Large intestine (tissue), 3 donors: ENCODE results near the gene DDR1. TPM values are rescaled to one million over a fixed set of nuclear protein-coding genes. Genes with fewer than 3 reads are reported as not detected.
"Not testable (repeated sequence)": the region's sequence is repeated elsewhere in the genome, so short reads cannot be mapped to it uniquely, and the experiment has no call there.

Experiments used
- DNase-seq, 2 donors: peaks; one replicate each; pipeline versions ENCODE4 v3.0.0 to v3.0.0-alpha.2; 2013
- H3K27ac ChIP-seq: one replicate; pipeline ENCODE4 v1.5.1; 2013; ENCODE audit warnings: low read length
- H3K27me3 ChIP-seq: 2 replicates; pipeline ENCODE4 v1.6.1; 2013; ENCODE audit warnings: low read length; ENCODE audit not compliant: control insufficient read depth, insufficient read depth
- H3K36me3 ChIP-seq: 2 replicates; pipeline ENCODE4 v1.6.1; 2013; ENCODE audit warnings: low read length; ENCODE audit not compliant: control insufficient read depth, insufficient read depth
- H3K4me1 ChIP-seq: one replicate; pipeline ENCODE4 v1.6.1; 2013; ENCODE audit warnings: low read length; ENCODE audit not compliant: control insufficient read depth, insufficient read depth
- H3K4me3 ChIP-seq: one replicate; pipeline ENCODE4 v1.5.1; 2013; ENCODE audit warnings: low read length
- H3K9me3 ChIP-seq: one replicate; pipeline ENCODE4 v1.6.1; 2013; ENCODE audit warnings: mild to moderate bottlenecking, low read depth, low read length, moderate library complexity; ENCODE audit not compliant: control insufficient read depth
- WGBS: methylation state at CpG from one replicate; pipeline ENCODE4 v1.1.5; 2013; ENCODE audit warnings: low lambda C conversion rate; ENCODE audit not compliant: insufficient coverage; 5-methylcytosine and 5-hydroxymethylcytosine counted together
- polyA plus RNA-seq: library from polyadenylated mRNA; unstranded; fragments of 120-200 nt; gene quantifications from one replicate; pipeline ENCODE4 v1.2.1, GENCODE V29; 2013

The DDR1 gene
- polyA plus RNA-seq, 1 donor, result 150 TPM

- no peak for DNase-seq
- Histone ChIP-seq H3K27ac (no peak overlapping the region), H3K9me3 (no peaks in the 10 kb centered on the region), H3K4me1 (peaks cover 19% of the 10 kb centered on the region), H3K27me3 (no peaks in the 10 kb centered on the region), H3K36me3 (peaks cover 59% of the 10 kb centered on the region), H3K4me3 (no peak overlapping the region)
- no CpG with 5 or more reads among the region's 8 CpGs for WGBS
Measured at GRCh38 chr6:30917487-30917886, 33.2 kb downstream of the DDR1 start.

GRCh38 chr6:30918670-30919069 lies 34.4 kb downstream of the DDR1 start:
- DNase-seq, result no peak
- H3K4me1 ChIP-seq, result peaks cover 16% of the 10 kb centered on the region
- WGBS, result no CpG with 5 or more reads among the region's 8 CpGs
- H3K36me3 ChIP-seq, result peaks cover 67% of the 10 kb centered on the region
- no peaks in the 10 kb centered on the region for H3K9me3 ChIP-seq
- H3K27me3 ChIP-seq, result no peaks in the 10 kb centered on the region
- H3K27ac ChIP-seq, result no peak overlapping the region
- no peak overlapping the region for H3K4me3 ChIP-seq

GRCh38 chr6:30922447-30922852 lies 38.1 kb downstream of the DDR1 start:
- H3K4me1 ChIP-seq, result no peaks in the 10 kb centered on the region
- H3K36me3 ChIP-seq, result peaks cover 81% of the 10 kb centered on the region
- H3K4me3 ChIP-seq, result no peak overlapping the region
- whole genome bisulfite sequencing, result no CpG with 5 or more reads among the region's 7 CpGs
- H3K9me3 ChIP-seq, result no peaks in the 10 kb centered on the region
- H3K27me3 ChIP-seq, result no peaks in the 10 kb centered on the region
- H3K27ac ChIP-seq, result no peak overlapping the region
- DNase-seq, result no peak

- WGBS, result no CpG with 5 or more reads among the region's 9 CpGs
- not testable (repeated sequence) for H3K4me3 ChIP-seq, H3K4me1 ChIP-seq, H3K27me3 ChIP-seq, H3K9me3 ChIP-seq, H3K27ac ChIP-seq, DNase-seq
- peaks cover 68% of the 10 kb centered on the region for H3K36me3 ChIP-seq
Measured at GRCh38 chr6:30924040-30924627, 39.8 kb downstream of the DDR1 start.

GRCh38 chr6:30926644-30927043 lies 42.3 kb downstream of the DDR1 start:
- Histone ChIP-seq H3K4me3 (no peak overlapping the region), H3K27ac (no peak overlapping the region), H3K27me3 (no peaks in the 10 kb centered on the region), H3K36me3 (peaks cover 45% of the 10 kb centered on the region), H3K4me1 (peaks cover 5% of the 10 kb centered on the region), H3K9me3 (peaks cover 2% of the 10 kb centered on the region)
- no peak for DNase-seq
- WGBS, result 100% methylated on average over 1 of the region's 4 CpGs

- DNase-seq, H3K9me3 ChIP-seq, H3K4me3 ChIP-seq, H3K4me1 ChIP-seq, H3K27ac ChIP-seq, H3K27me3 ChIP-seq: not testable (repeated sequence)
- WGBS, result no CpG with 5 or more reads among the region's 3 CpGs
- peaks cover 40% of the 10 kb centered on the region for H3K36me3 ChIP-seq
Measured at GRCh38 chr6:30927080-30927479, 42.8 kb downstream of the DDR1 start.

- WGBS, result no CpG with 5 or more reads among the region's 3 CpGs
- H3K9me3 ChIP-seq, result peaks cover 2% of the 10 kb centered on the region
- peaks cover 24% of the 10 kb centered on the region for H3K36me3 ChIP-seq
- H3K4me1 ChIP-seq, result peaks cover 20% of the 10 kb centered on the region
- no peak for DNase-seq
- H3K4me3 ChIP-seq, result no peak overlapping the region
- no peaks in the 10 kb centered on the region for H3K27me3 ChIP-seq
- H3K27ac ChIP-seq, result no peak overlapping the region
Measured at GRCh38 chr6:30928677-30929076, 44.4 kb downstream of the DDR1 start.

GRCh38 chr6:30930506-30930905 lies 46.2 kb downstream of the DDR1 start:
- no peak overlapping the region for H3K27ac ChIP-seq
- no peak overlapping the region for H3K4me3 ChIP-seq
- peaks cover 2% of the 10 kb centered on the region for H3K9me3 ChIP-seq
- H3K36me3 ChIP-seq, result peaks cover 11% of the 10 kb centered on the region
- peaks cover 35% of the 10 kb centered on the region for H3K4me1 ChIP-seq
- no peak for DNase-seq
- no peaks in the 10 kb centered on the region for H3K27me3 ChIP-seq
- WGBS, result no CpG with 5 or more reads among the region's 4 CpGs

- WGBS, result no CpG with 5 or more reads among the region's 8 CpGs
- Histone ChIP-seq H3K9me3 (peaks cover 2% of the 10 kb centered on the region), H3K36me3 (peaks cover 4% of the 10 kb centered on the region), H3K27ac (no peak overlapping the region), H3K4me3 (no peak overlapping the region), H3K4me1 (peaks cover 35% of the 10 kb centered on the region), H3K27me3 (no peaks in the 10 kb centered on the region)
- no peak for DNase-seq
Measured at GRCh38 chr6:30931272-30931671, 47.0 kb downstream of the DDR1 start.

- no peaks in the 10 kb centered on the region for H3K27me3 ChIP-seq
- WGBS, result no CpG with 5 or more reads among the region's 7 CpGs
- H3K36me3 ChIP-seq, result no peaks in the 10 kb centered on the region
- peak within 1 kb of the TSS; percentile 8 for H3K27ac ChIP-seq
- H3K4me1 ChIP-seq, result peaks cover 35% of the 10 kb centered on the region
- DNase-seq, result peak in 1 of 2 donors; percentile 64
- H3K4me3 ChIP-seq, result no peak within 1 kb of the TSS
- peaks cover 2% of the 10 kb centered on the region for H3K9me3 ChIP-seq
Measured at GRCh38 chr6:30931969-30932645, 47.8 kb downstream of the DDR1 start, which contains the start of gene SFTA2. Gene SFTA2, minus strand, starts transcription at chr6:30932170. Its CDS starts 74 bp downstream, at chr6:30932096.
